Tibial artery (tissue), 4 donors: ENCODE results near the gene CENPU.

ENCODE experiments used
- DNase-seq, 2 donors: peaks; one replicate each; pipeline ENCODE4 v3.0.0-alpha.2; 2019
- H3K27ac ChIP-seq, 2 donors: fragments of 200-600 bp; sonication (generic) in 1 of 2; 1 replicate in 1 of 2; 2 replicates in 1 of 2; pipeline ENCODE4 v1.5.1; 2018 to 2019; ENCODE audit warnings: mild to moderate bottlenecking in 1 of 2
- H3K27me3 ChIP-seq, 2 donors: fragments of 200-600 bp; sonication (generic) in 1 of 2; one replicate each; pipeline versions ENCODE4 v1.5.1 to v1.6.0; 2016 to 2019
- H3K36me3 ChIP-seq, 3 donors: fragments of 200-600 bp; sonication (generic) in 2 of 3; one replicate each; pipeline ENCODE4 v1.5.1; 2016 to 2019; ENCODE audit warnings: mild to moderate bottlenecking in 2 of 3
- H3K4me1 ChIP-seq, 4 donors: fragments of 200-600 bp; sonication (generic) in 2 of 4; 1 replicate in 3 of 4; 2 replicates in 1 of 4; pipeline ENCODE4 v1.5.1; 2016 to 2019
- H3K4me3 ChIP-seq, 2 donors: fragments of 200-600 bp; sonication (generic) in 1 of 2; 1 replicate in 1 of 2; 2 replicates in 1 of 2; pipeline ENCODE4 v1.5.1; 2018 to 2019; ENCODE audit warnings: mild to moderate bottlenecking in 2 of 2
- H3K9me3 ChIP-seq, 3 donors: fragments of 200-600 bp; sonication (generic) in 1 of 3; one replicate each; pipeline ENCODE4 v1.5.1; 2016 to 2019
- intact Hi-C: fragments of 100-400 bp; cut with DNase I; formaldehyde crosslinking; loops from one replicate; pipeline ENCODE4 v1.15.0; 2023; ENCODE audit warnings: low total_unique reads
- TF ChIP-seq, protein P1 (sequence below), 2 experiments: fragments of 200-600 bp in 1 of 2; fragments of 450-650 bp in 1 of 2; IDR thresholded peaks; one replicate each; pipeline ENCODE4 v1.5.1; 2017 to 2019; ENCODE audit warnings: antibody characterized with exemption in 2 of 2, mild to moderate bottlenecking in 1 of 2, moderate library complexity in 1 of 2

Gene CENPU

DNA sequence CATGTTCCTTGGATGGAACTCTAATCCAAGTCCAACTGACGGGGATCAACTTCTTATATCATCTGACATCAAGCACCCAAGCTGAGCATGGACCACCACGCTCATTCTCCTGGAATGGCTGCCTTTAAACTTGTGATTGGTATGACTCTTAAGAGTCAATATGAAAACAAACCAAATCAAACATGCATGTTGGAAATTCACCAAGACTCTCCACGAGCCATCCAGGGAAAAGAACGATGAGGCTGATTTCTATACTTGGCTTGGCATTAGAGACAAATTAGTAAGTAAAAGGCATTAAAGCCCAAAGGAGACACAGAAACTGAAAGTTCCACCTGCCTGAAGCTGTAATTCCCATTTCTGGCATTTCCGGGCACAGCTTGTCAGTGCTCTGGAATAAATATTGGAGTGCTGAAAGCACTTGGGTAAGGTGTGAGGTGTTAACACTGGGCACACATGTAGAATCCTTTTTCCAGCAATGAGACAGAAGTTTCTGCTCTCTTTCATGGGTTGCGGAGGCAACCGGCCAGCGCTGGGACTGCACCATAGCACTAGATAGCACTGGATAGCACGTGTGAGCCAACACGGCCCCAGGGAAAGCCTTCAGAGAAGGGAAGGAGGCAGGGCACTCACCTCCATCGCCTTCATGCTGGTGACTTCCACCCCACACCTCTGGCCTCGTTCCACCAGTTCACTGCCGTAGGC lies 42.1 kb upstream of the CENPU start:
- DNase-seq: no peak

DNA sequence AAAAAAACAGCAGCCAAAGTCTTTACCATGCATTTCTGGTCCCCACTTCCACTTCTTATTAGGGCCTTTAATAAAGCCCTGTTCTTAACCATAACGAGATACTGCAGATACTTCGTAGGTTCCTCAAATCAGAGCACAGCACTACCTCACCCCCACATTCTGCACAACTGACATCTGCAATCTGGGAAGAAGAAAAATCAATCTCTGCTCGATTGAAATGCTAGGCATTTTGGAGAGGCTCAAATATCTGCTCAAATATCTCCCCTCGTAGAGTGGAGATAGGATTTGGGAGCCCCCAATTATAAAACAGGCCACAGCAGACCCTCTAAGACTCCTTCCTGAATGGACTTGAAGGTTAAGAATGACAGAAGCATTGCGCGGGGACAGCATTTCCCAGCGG lies 40.3 kb upstream of the CENPU start:
- Histone ChIP-seq H3K9me3 (no peaks in the 10 kb centered on the region), H3K4me3 (no peak overlapping the region), H3K36me3 (peaks cover 21 to 56% (median 33%) of the 10 kb centered on the region in 3 donors), H3K27me3 (no peaks in the 10 kb centered on the region), H3K4me1 (no peaks in the 10 kb centered on the region), H3K27ac (no peak overlapping the region)
- DNase-seq: no peak
- intact Hi-C loops: no loop called here
- TF ChIP-seq, protein P1, sequence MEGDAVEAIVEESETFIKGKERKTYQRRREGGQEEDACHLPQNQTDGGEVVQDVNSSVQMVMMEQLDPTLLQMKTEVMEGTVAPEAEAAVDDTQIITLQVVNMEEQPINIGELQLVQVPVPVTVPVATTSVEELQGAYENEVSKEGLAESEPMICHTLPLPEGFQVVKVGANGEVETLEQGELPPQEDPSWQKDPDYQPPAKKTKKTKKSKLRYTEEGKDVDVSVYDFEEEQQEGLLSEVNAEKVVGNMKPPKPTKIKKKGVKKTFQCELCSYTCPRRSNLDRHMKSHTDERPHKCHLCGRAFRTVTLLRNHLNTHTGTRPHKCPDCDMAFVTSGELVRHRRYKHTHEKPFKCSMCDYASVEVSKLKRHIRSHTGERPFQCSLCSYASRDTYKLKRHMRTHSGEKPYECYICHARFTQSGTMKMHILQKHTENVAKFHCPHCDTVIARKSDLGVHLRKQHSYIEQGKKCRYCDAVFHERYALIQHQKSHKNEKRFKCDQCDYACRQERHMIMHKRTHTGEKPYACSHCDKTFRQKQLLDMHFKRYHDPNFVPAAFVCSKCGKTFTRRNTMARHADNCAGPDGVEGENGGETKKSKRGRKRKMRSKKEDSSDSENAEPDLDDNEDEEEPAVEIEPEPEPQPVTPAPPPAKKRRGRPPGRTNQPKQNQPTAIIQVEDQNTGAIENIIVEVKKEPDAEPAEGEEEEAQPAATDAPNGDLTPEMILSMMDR (IDR thresholded peaks at IDR 0.05): no peak

More for the DNA sequence above, 42.1 kb upstream of the CENPU start:
- H3K27ac ChIP-seq: no peak overlapping the region
- H3K36me3 ChIP-seq: peaks cover 20 to 46% (median 30%) of the 10 kb centered on the region in 3 donors
- intact Hi-C loops: no loop called here
- TF ChIP-seq, protein P1 (IDR thresholded peaks at IDR 0.05): no peak
- no peaks in the 10 kb centered on the region for H3K27me3 ChIP-seq
- no peak overlapping the region for H3K4me3 ChIP-seq
- H3K4me1 ChIP-seq: no peaks in the 10 kb centered on the region
- H3K9me3 ChIP-seq: no peaks in the 10 kb centered on the region

DNA sequence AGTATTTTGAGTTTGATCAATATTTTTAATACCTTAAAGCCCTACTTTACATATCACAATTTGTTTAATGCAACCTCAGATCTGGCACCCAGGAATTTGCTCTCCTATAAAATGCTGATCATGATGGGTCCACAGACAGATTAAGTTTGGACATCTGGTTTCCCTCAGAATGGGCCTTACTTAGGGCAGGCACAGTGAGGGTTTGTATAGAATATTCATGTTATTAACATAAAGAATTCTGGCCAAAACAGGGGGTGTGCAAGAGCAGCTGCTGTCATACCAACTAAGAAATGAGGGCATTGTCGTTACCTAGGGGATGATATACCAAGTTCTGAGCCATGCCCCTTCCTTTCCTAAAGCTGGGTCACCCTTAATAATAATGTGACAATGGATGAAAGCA lies 37.5 kb upstream of the CENPU start:
- Histone ChIP-seq H3K4me3 (no peak overlapping the region), H3K27me3 (no peaks in the 10 kb centered on the region), H3K9me3 (no peaks in the 10 kb centered on the region), H3K36me3 (peaks cover 44 to 66% (median 46%) of the 10 kb centered on the region in 3 donors), H3K27ac (no peak overlapping the region), H3K4me1 (no peaks in the 10 kb centered on the region)
- DNase-seq: no peak
- intact Hi-C loops: no loop called here
- TF ChIP-seq, protein P1 (IDR thresholded peaks at IDR 0.05): no peak

DNA sequence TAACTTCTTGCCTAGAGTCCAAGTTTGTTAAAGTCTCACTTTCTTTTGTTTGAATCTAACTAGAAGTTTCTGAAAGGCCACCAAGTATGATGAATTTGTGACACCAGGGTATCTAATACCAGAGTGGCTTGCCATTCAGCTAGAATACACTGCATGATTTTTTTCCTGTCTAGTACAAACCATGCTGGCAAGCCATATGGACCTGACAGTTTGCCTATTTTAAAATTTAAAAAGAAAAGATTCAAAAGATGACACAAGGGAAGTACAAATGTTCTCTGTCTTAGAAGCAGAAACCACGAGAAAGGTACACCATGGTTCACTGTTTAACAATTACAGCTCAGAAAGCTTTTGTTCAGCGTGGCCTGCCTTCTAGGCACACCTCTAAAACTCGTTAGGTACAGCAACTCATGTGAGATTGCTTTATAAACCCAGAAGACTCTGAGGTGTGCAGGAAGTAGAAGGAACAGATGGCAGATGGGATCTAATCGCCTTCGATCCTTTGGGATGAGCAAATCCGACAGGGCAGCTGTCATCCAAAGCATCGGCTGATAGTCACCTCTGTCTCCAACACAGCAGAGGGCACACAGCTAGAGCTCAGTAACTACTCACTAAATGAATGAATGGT lies 35.4 kb upstream of the CENPU start:
- Histone ChIP-seq H3K36me3 (peaks cover 56 to 85% (median 62%) of the 10 kb centered on the region in 3 donors), H3K27ac (no peak overlapping the region), H3K4me3 (no peak overlapping the region), H3K27me3 (no peaks in the 10 kb centered on the region), H3K9me3 (no peaks in the 10 kb centered on the region), H3K4me1 (no peaks in the 10 kb centered on the region)
- intact Hi-C loops: no loop called here
- TF ChIP-seq, protein P1 (IDR thresholded peaks at IDR 0.05): no peak
- no peak for DNase-seq

DNA sequence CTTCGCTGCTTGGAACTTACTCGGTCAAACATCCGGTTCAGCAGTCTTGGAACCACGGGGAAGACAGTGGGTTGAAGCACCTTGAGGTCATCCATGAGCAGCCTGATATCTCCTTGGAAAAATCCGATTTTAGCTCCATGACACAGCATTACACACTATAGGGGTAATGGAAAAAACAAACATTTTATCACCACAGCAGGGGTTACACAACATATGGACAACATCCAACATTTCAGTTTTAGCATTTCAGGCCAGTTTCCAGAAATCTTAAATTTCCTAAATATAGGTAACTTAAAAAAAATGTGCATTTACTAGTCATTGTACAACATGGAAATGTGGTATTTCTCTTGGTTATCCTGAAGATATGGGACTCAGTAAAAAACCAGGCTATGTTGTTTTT lies 34.4 kb upstream of the CENPU start:
- DNase-seq: no peak
- intact Hi-C loops: no loop called here
- H3K4me1 ChIP-seq: no peaks in the 10 kb centered on the region
- H3K27ac ChIP-seq: no peak overlapping the region
- TF ChIP-seq, protein P1 (IDR thresholded peaks at IDR 0.05): no peak
- H3K4me3 ChIP-seq: no peak overlapping the region
- no peaks in the 10 kb centered on the region for H3K9me3 ChIP-seq
- H3K36me3 ChIP-seq: peaks cover 53 to 87% (median 68%) of the 10 kb centered on the region in 3 donors
- H3K27me3 ChIP-seq: no peaks in the 10 kb centered on the region
